ENCODE data around the gene HS2ST1. TPM values are rescaled to one million over a fixed set of nuclear protein-coding genes. Genes with fewer than 3 reads are reported as not detected.

The HS2ST1 gene
- total and polyA plus RNA-seq, 10 of the 15 experiments (the other 5 are each of a cell fraction or from before 2014, with no cell fraction given) = 5.4 to 30.8 (median 18.6) TPM

GRCh38 chr1:87052961-87053360 is 138.5 kb downstream of the HS2ST1 start:
- FAIRE-seq (no peak), ATAC-seq (no peak), DNase-seq (ENCODE audit: low read depth, low spot score) (no peak)
- no peak for TF ChIP-seq E2F8 (IDR thresholded peaks at IDR 0.05; ENCODE audit: low read depth, partially characterized antibody)
- no peak overlapping the region; the same call in 1 of the 2 replicates for H3K27ac ChIP-seq (ENCODE audit: control insufficient read depth, insufficient read depth)
- BruUV-seq (replicated peaks) = no TSS peak
- WGBS (ENCODE audit: insufficient coverage, insufficient replicate concordance, low lambda C conversion rate, missing lambda C conversion rate) = 100% methylated on average over 1 of the region's 1 CpG
- H3K4me2 ChIP-seq (ENCODE audit: control insufficient read depth, insufficient read depth) = 0 out of 2 replicates have a peak overlapping the region, but pooled peaks have one; percentile 32
- H3K4me1 ChIP-seq (ENCODE audit: control insufficient read depth, insufficient read depth, low read length) = peaks cover 11% of the 10 kb centered on the region
- no peak overlapping the region for H3K4me3 ChIP-seq
- ChIA-PET SMC1A (ENCODE audit: uncharacterized antibody, unreplicated experiment) (interaction anchor here (1.1 to 6.3 kb wide), 5 partner anchors 8 to 219 kb away, joined by 3 to 47 read pairs (median 5); partner anchors contain the start of genes HS2ST1 and SELENOF), POLR2A (interaction anchor here (0.8 to 1.1 kb wide), 3 partner anchors 9 to 138 kb away, joined by 3 to 4 read pairs (median 4); no protein-coding TSS in a partner anchor), CTCF (interaction anchor here (0.9 to 3.0 kb wide), 6 partner anchors 10 to 139 kb away, joined by 3 to 18 read pairs (median 3); partner anchors contain the start of genes HS2ST1 and SELENOF), RAD21 (ENCODE audit: unreplicated experiment) (interaction anchor here (1.0 to 2.6 kb wide), 2 partner anchors 8 to 139 kb away, joined by 3 to 11 read pairs; partner anchors contain the start of genes HS2ST1 and SELENOF)
- H4K20me1 ChIP-seq (ENCODE audit: control insufficient read depth, insufficient read depth) = no peaks in the 10 kb centered on the region
- peaks cover 45% of the 10 kb centered on the region for H3K79me2 ChIP-seq (ENCODE audit: control insufficient read depth, insufficient read depth, low read length)
- H3K9me3 ChIP-seq (replicated peaks; ENCODE audit: control insufficient read depth, insufficient read depth, low read length) = peaks cover 5% of the 10 kb centered on the region
- H3K27me3 ChIP-seq (replicated peaks in 1 of 2; ENCODE audit: control insufficient read depth in 2 of 2, insufficient read depth in 2 of 2, low read length in 1 of 2) = no peaks in the 10 kb centered on the region
- in situ Hi-C loops (cut with MboI) = loop anchor here (10.0 kb wide), 1 partner anchor 138 kb away; the partner anchor contains the start of genes HS2ST1 and SELENOF
- intact Hi-C loops (cut with micrococcal nuclease; ENCODE audit: unreplicated experiment) = no loop called here
- no peak overlapping the region for H3K9ac ChIP-seq (ENCODE audit: control insufficient read depth, insufficient read depth, low read length)
- H3K36me3 ChIP-seq (ENCODE audit: control insufficient read depth in 2 of 2, insufficient read depth in 2 of 2, low read length in 1 of 2) = no peaks in the 10 kb centered on the region
- no peak overlapping the region for H2AFZ ChIP-seq (ENCODE audit: control insufficient read depth, low read depth, low read length)

- Histone ChIP-seq H3K9me3 (replicated peaks; ENCODE audit: control insufficient read depth, insufficient read depth, low read length) (peaks cover 3% of the 10 kb centered on the region), H4K20me1 (ENCODE audit: control insufficient read depth, insufficient read depth) (no peaks in the 10 kb centered on the region), H2AFZ (ENCODE audit: control insufficient read depth, low read depth, low read length) (no peak overlapping the region), H3K79me2 (ENCODE audit: control insufficient read depth, insufficient read depth, low read length) (peaks cover 43% of the 10 kb centered on the region), H3K4me2 (ENCODE audit: control insufficient read depth, insufficient read depth) (no peak overlapping the region), H3K4me1 (ENCODE audit: control insufficient read depth, insufficient read depth, low read length) (peaks cover 11% of the 10 kb centered on the region), H3K27ac (ENCODE audit: control insufficient read depth, insufficient read depth) (no peak overlapping the region), H3K9ac (ENCODE audit: control insufficient read depth, insufficient read depth, low read length) (no peak overlapping the region), H3K4me3 (no peak overlapping the region), H3K36me3 (ENCODE audit: control insufficient read depth in 2 of 2, insufficient read depth in 2 of 2, low read length in 1 of 2) (no peaks in the 10 kb centered on the region), H3K27me3 (replicated peaks in 1 of 2; ENCODE audit: control insufficient read depth in 2 of 2, insufficient read depth in 2 of 2, low read length in 1 of 2) (no peaks in the 10 kb centered on the region)
- ChIA-PET SMC1A (ENCODE audit: uncharacterized antibody, unreplicated experiment) (interaction anchor here (1.1 to 6.3 kb wide), 7 partner anchors 9 to 220 kb away, joined by 3 to 47 read pairs (median 4); partner anchors contain the start of genes HS2ST1 and SELENOF), RAD21 (ENCODE audit: unreplicated experiment) (interaction anchor here (1.0 to 2.6 kb wide), 2 partner anchors 8 to 139 kb away, joined by 3 to 11 read pairs; partner anchors contain the start of genes HS2ST1 and SELENOF), CTCF (interaction anchor here (0.9 to 3.0 kb wide), 6 partner anchors 10 to 139 kb away, joined by 3 to 18 read pairs (median 3); partner anchors contain the start of genes HS2ST1 and SELENOF), POLR2A (interaction anchor here (0.8 to 1.1 kb wide), 3 partner anchors 9 to 138 kb away, joined by 3 to 4 read pairs (median 4); no protein-coding TSS in a partner anchor)
- FAIRE-seq = no peak
- WGBS (ENCODE audit: insufficient coverage, insufficient replicate concordance, low lambda C conversion rate, missing lambda C conversion rate) = 96% methylated on average over 1 of the region's 1 CpG
- no peak for DNase-seq (ENCODE audit: low read depth, low spot score)
- intact Hi-C loops (cut with micrococcal nuclease; ENCODE audit: unreplicated experiment) (no loop called here), in situ Hi-C loops (cut with MboI) (loop anchor here (10.0 kb wide), 1 partner anchor 139 kb away; the partner anchor contains the start of genes HS2ST1 and SELENOF)
- TF ChIP-seq CREB1 (IDR thresholded peaks at IDR 0.05; ENCODE audit: low read depth) (no peak), NR2C1 (IDR thresholded peaks at IDR 0.05) (no peak), MTA2 (IDR thresholded peaks at IDR 0.05; ENCODE audit: low read depth) (no peak), BCL11A (IDR thresholded peaks at IDR 0.05; ENCODE audit: low read depth, low read length) (no peak), JUND (IDR thresholded peaks at IDR 0.05; ENCODE audit: low read depth, low read length) (no peak), NFXL1 (IDR thresholded peaks at IDR 0.05; ENCODE audit: borderline replicate concordance) (no peak), SMAD5 (IDR thresholded peaks at IDR 0.05; ENCODE audit: low read depth) (no peak), EP300 (IDR thresholded peaks at IDR 0.05; ENCODE audit: borderline replicate concordance in 1 of 2, control insufficient read depth in 1 of 2, low read depth in 2 of 2, low read length in 2 of 2) (no peak)
- TF ChIP-seq, protein P1, sequence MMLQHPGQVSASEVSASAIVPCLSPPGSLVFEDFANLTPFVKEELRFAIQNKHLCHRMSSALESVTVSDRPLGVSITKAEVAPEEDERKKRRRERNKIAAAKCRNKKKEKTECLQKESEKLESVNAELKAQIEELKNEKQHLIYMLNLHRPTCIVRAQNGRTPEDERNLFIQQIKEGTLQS (IDR thresholded peaks at IDR 0.05; ENCODE audit: borderline replicate concordance, extremely low read depth, low read depth, low read length) = no peak
- TF ChIP-seq, protein P2, sequence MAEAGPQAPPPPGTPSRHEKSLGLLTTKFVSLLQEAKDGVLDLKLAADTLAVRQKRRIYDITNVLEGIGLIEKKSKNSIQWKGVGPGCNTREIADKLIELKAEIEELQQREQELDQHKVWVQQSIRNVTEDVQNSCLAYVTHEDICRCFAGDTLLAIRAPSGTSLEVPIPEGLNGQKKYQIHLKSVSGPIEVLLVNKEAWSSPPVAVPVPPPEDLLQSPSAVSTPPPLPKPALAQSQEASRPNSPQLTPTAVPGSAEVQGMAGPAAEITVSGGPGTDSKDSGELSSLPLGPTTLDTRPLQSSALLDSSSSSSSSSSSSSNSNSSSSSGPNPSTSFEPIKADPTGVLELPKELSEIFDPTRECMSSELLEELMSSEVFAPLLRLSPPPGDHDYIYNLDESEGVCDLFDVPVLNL (IDR thresholded peaks at IDR 0.05; ENCODE audit: low read depth, low read length) = no peak
- no TSS peak for BruUV-seq (replicated peaks)
- ATAC-seq = no peak
Observed at GRCh38 chr1:87053446-87053845, 139.0 kb downstream of the HS2ST1 start.
